Nephron progenitor cell (in vitro differentiated cells): ENCODE data around the gene UBXN10.

Experiments used
- DNase-seq: peaks from one replicate; pipeline ENCODE4 v3.0.0; 2021
- H3K27ac Mint-ChIP-seq: 2 replicates; pipeline ENCODE4 v1.8.0; 2021; ENCODE audit warnings: mild to moderate bottlenecking, moderate library complexity, mixed read lengths
- H3K27me3 Mint-ChIP-seq: 2 replicates; pipeline ENCODE4 v1.8.0; 2021; ENCODE audit warnings: mild to moderate bottlenecking, low read depth, mixed read lengths; ENCODE audit not compliant: poor library complexity
- H3K36me3 Mint-ChIP-seq: 2 replicates; pipeline ENCODE4 v1.8.0; 2021; ENCODE audit warnings: low read depth, mixed read lengths
- H3K4me1 Mint-ChIP-seq: 2 replicates; pipeline ENCODE4 v1.8.0; 2021; ENCODE audit warnings: mixed read lengths
- H3K4me3 Mint-ChIP-seq: 2 replicates; pipeline ENCODE4 v1.8.0; 2021; ENCODE audit warnings: mild to moderate bottlenecking, moderate library complexity, mixed read lengths
- H3K9me3 Mint-ChIP-seq: 2 replicates; pipeline ENCODE4 v1.8.0; 2021; ENCODE audit warnings: mild to moderate bottlenecking, moderate library complexity, mixed read lengths
- TF ChIP-seq, protein P1 (sequence below): fragments of 200-600 bp; sonication (generic); IDR thresholded peaks from 2 replicates; pipeline ENCODE4 v1.5.0; 2021; ENCODE audit warnings: antibody characterized with exemption

The UBXN10 gene

DNA sequence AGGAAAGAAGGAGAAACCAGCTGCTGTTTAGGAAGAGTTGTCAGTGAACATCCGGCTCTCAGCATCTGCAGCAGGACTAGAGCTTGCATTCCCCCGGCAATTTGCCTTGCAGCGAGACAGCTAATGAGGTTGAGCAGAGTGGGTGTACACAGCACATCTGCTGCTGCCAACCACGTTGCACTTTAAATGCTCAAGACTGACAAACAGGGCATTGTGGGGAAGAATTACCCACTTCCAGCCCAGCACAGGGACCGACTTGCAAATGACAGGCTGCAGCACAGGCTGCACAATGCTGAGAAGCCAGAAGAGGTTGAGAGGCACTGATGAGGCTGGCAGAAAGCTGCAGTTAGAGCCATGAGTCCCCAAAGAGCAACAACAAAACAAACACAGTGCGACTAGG lies 48.0 kb downstream of the UBXN10 start:
- TF ChIP-seq, protein P1, sequence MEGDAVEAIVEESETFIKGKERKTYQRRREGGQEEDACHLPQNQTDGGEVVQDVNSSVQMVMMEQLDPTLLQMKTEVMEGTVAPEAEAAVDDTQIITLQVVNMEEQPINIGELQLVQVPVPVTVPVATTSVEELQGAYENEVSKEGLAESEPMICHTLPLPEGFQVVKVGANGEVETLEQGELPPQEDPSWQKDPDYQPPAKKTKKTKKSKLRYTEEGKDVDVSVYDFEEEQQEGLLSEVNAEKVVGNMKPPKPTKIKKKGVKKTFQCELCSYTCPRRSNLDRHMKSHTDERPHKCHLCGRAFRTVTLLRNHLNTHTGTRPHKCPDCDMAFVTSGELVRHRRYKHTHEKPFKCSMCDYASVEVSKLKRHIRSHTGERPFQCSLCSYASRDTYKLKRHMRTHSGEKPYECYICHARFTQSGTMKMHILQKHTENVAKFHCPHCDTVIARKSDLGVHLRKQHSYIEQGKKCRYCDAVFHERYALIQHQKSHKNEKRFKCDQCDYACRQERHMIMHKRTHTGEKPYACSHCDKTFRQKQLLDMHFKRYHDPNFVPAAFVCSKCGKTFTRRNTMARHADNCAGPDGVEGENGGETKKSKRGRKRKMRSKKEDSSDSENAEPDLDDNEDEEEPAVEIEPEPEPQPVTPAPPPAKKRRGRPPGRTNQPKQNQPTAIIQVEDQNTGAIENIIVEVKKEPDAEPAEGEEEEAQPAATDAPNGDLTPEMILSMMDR, result no peak
- H3K27me3 Mint-ChIP-seq, result peaks cover 8% of the 10 kb centered on the region
- no peaks in the 10 kb centered on the region for H3K36me3 Mint-ChIP-seq
- no peak for DNase-seq
- peaks cover 3% of the 10 kb centered on the region for H3K9me3 Mint-ChIP-seq
- H3K4me1 Mint-ChIP-seq, result peaks cover 66% of the 10 kb centered on the region
- H3K4me3 Mint-ChIP-seq, result peak overlapping the region; percentile 24
- peak overlapping the region; percentile 56 for H3K27ac Mint-ChIP-seq

DNA sequence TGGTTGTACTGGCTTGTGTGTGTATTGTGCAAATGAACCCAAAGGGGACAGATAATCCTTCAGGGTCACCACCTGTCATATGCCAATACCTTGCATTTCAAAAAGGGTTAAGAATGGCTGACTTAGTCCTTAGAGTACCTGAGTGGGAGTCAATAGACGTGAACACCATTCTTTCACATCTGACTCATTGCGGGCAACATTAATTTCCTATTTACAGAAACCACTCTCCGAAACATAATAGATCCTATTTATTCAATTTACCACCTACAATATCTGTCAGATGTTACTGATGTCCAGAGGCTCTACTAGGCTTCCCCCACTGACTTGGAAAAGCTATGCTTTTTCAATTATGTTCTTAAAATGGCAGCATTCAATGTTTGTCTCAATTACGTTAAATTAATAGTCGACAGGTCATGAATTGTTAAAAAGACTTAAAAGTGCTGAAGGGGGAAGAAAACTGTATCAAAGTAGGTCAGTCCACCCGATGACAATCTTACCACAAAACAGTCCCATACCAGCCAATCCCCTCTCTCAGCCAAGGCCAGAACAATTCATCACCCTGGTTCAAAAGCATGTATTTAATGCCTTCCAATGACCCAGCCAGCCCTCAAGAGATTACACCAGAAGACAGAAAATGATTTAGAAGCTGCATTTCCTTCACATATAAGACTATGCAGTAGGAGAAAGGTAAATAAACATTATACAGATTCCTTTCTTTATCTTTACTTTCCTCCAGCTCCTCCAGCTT lies 49.1 kb downstream of the UBXN10 start:
- Mint-ChIP-seq H3K27ac (peak overlapping the region; percentile 5), H3K27me3 (peaks cover 9% of the 10 kb centered on the region), H3K9me3 (peaks cover 3% of the 10 kb centered on the region), H3K4me3 (no peak overlapping the region), H3K4me1 (peaks cover 66% of the 10 kb centered on the region), H3K36me3 (no peaks in the 10 kb centered on the region)
- TF ChIP-seq, protein P1, result no peak
- no peak for DNase-seq

DNA sequence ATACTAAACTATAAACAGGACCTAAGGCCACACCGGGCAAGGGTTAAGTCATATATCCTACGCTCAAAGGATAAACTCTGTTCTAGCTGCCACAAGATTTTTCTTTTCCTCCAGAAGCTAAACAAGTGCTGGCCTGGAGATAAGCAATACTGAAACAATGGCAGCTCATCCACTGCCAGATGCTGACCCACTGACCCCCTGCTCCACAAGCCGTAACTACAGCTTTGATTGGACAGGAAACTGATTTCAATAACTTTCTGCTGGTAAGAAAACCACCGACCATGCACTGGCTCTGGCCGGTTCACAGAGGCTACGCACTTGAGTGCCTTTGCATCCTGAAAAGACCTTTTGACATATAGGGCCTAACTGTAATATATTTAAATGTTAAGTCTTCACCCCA lies 51.8 kb downstream of the UBXN10 start:
- Mint-ChIP-seq H3K27ac (no peak overlapping the region), H3K36me3 (no peaks in the 10 kb centered on the region), H3K27me3 (peaks cover 29% of the 10 kb centered on the region), H3K4me3 (no peak overlapping the region), H3K4me1 (peaks cover 52% of the 10 kb centered on the region), H3K9me3 (no peaks in the 10 kb centered on the region)
- no peak for DNase-seq
- TF ChIP-seq, protein P1, result no peak

DNA sequence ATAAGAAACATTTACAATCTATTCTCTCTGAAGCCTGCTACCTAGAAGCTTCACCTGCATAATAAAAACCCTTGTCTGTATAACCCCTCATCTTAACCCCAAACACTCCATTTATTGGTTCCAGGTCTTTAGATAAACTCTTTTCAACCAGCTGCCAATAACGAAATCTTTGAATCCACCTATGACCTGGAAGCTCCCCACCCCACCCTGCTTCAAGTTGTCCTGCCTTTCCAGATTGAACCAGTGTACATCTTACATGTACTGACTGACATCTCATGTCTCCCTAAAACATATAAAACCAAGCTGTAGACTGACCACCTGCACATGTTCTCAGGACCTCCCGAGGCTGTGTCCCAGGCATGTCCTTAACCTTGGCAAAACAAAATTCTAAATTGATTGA lies 54.1 kb downstream of the UBXN10 start:
- Mint-ChIP-seq H3K4me3 (no peak overlapping the region), H3K4me1 (peaks cover 30% of the 10 kb centered on the region), H3K27me3 (peaks cover 38% of the 10 kb centered on the region), H3K36me3 (no peaks in the 10 kb centered on the region), H3K9me3 (no peaks in the 10 kb centered on the region), H3K27ac (no peak overlapping the region)
- TF ChIP-seq, protein P1, result no peak
- DNase-seq, result no peak

DNA sequence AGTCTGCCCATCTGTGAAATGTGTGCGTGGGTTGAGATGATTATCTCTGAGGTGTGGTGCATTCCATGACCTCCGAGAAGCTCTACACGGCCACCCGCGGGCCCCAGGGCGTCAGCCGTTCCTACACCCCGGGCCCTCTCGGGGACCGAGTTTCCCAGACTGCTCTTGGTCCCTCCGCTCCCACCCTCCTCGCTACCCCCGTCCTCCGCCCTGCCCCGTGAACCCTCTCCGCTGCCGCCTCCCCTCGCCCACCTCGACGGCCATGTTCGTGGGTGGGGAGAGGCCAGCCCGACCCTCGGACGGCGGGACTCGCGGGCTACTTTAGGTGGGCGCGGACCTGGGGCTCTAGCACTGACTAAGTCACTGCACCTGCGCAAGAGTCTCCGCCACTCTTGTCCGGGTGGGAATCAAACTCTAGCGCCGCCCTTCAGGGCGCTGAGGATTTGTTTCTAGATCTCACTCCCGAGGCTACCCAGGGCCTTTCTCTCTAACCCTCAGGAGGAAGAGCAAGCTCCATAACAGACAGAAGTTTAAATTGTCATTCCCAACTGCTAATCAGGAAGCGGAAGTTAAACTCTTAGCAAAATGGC lies 57.1 kb downstream of the UBXN10 start:
- Mint-ChIP-seq H3K27me3 (peaks cover 51% of the 10 kb centered on the region), H3K4me3 (no peak overlapping the region), H3K9me3 (no peaks in the 10 kb centered on the region), H3K36me3 (no peaks in the 10 kb centered on the region), H3K27ac (no peak overlapping the region), H3K4me1 (peaks cover 3% of the 10 kb centered on the region)
- TF ChIP-seq, protein P1, result no peak
- DNase-seq, result no peak
